G401.6 (cell line): ENCODE results near the gene SEPTIN10.

Source experiments
- FAIRE-seq: peaks from 2 replicates; lab custom pipeline; 2012; peaks lifted over from hg19 to GRCh38; lab: Jason Lieb, UNC

SEPTIN10 gene

GRCh38 chr2:109494351-109494750 lies 119.4 kb downstream of the SEPTIN10 start:
- FAIRE-seq, result no peak

- no peak for FAIRE-seq
Measured at GRCh38 chr2:109493176-109493935, 120.4 kb downstream of the SEPTIN10 start.
